ENCODE data around the gene SPRY1. TPM values are rescaled to one million over a fixed set of nuclear protein-coding genes. Genes with fewer than 3 reads are reported as not detected.

SPRY1 gene
- total RNA-seq, 1 experiment from 2014 or later = 76.3 TPM

- no peaks in the 10 kb centered on the region for H3K79me1 ChIP-seq (ENCODE audit: insufficient read depth, low read depth, low read length, poor library complexity, severe bottlenecking)
- no peak overlapping the region for H4K5ac ChIP-seq (ENCODE audit: insufficient read length, low read depth, low read length)
- DNase-seq = no peak
- no peak overlapping the region for H2BK120ac ChIP-seq (ENCODE audit: low read depth, low read length, poor library complexity, severe bottlenecking)
- TF ChIP-seq, protein P1, sequence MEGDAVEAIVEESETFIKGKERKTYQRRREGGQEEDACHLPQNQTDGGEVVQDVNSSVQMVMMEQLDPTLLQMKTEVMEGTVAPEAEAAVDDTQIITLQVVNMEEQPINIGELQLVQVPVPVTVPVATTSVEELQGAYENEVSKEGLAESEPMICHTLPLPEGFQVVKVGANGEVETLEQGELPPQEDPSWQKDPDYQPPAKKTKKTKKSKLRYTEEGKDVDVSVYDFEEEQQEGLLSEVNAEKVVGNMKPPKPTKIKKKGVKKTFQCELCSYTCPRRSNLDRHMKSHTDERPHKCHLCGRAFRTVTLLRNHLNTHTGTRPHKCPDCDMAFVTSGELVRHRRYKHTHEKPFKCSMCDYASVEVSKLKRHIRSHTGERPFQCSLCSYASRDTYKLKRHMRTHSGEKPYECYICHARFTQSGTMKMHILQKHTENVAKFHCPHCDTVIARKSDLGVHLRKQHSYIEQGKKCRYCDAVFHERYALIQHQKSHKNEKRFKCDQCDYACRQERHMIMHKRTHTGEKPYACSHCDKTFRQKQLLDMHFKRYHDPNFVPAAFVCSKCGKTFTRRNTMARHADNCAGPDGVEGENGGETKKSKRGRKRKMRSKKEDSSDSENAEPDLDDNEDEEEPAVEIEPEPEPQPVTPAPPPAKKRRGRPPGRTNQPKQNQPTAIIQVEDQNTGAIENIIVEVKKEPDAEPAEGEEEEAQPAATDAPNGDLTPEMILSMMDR (conservative IDR thresholded peaks at IDR 0.05) = no peak
- peaks cover 1% of the 10 kb centered on the region; the same call in 1 of the 2 replicates for H3K4me1 ChIP-seq (ENCODE audit: insufficient read depth, low read length)
- H2AK5ac ChIP-seq (ENCODE audit: insufficient read length, low read length) = no peak overlapping the region
- Mint-ChIP-seq H3K27me3 (ENCODE audit: low read depth) (no peaks in the 10 kb centered on the region), H3K4me3 (no peak overlapping the region), H3K27ac (no peak overlapping the region; a peak in 1 of 7 replicates), H3K4me1 (peaks cover 15 to 21% of the 10 kb centered on the region in 2 experiments), H3K9me3 (no peaks in the 10 kb centered on the region), H3K36me3 (ENCODE audit: insufficient read depth in 1 of 3, low read depth in 3 of 3) (0 out of 7 replicates have a peak, but pooled peaks cover 0 to 3% (median 0%) of the 10 kb centered on the region in 3 experiments)
- no peak overlapping the region for H3K4ac ChIP-seq (ENCODE audit: low read depth, low read length)
- no peak overlapping the region for H3T11ph ChIP-seq (ENCODE audit: low read length)
- H3K27ac ChIP-seq (ENCODE audit: insufficient read length, low read depth, low read length) = no peak overlapping the region
- H3K14ac ChIP-seq (ENCODE audit: insufficient read depth, low read length) = no peak overlapping the region
- H3K56ac ChIP-seq (ENCODE audit: insufficient read length, low read depth, low read length) = no peak overlapping the region
- H2BK5ac ChIP-seq (ENCODE audit: insufficient read length, low read length) = no peak overlapping the region
- no peak overlapping the region for H4K91ac ChIP-seq (ENCODE audit: insufficient read length, low read depth, low read length)
- H2BK15ac ChIP-seq (ENCODE audit: low read depth, low read length) = no peak overlapping the region
- H3K18ac ChIP-seq (ENCODE audit: insufficient read length, low read depth, low read length) = no peak overlapping the region
- no peak overlapping the region for H2BK12ac ChIP-seq (ENCODE audit: insufficient read length, low read depth, low read length)
- no peak overlapping the region for H2AFZ ChIP-seq (ENCODE audit: low read length)
- no peak overlapping the region for H3K23ac ChIP-seq (ENCODE audit: insufficient read length, low read depth, low read length)
- no peak overlapping the region for H3K4me2 ChIP-seq (ENCODE audit: insufficient read depth, insufficient read length, low read length)
- H3K9ac ChIP-seq (ENCODE audit: extremely low read depth, insufficient read length, low read length) = no peak overlapping the region
- no peak overlapping the region for H2BK20ac ChIP-seq (ENCODE audit: low read depth, low read length, poor library complexity, severe bottlenecking)
- H3K27me3 ChIP-seq (ENCODE audit: insufficient read depth, low read length) = no peaks in the 10 kb centered on the region
- WGBS (ENCODE audit: extremely low coverage, insufficient read length, low lambda C conversion rate) = no CpG with 5 or more reads among the region's 4 CpGs
- no peak overlapping the region for H4K8ac ChIP-seq (replicated peaks; ENCODE audit: insufficient read length, low read depth, low read length)
- no peaks in the 10 kb centered on the region for H4K20me1 ChIP-seq (ENCODE audit: control insufficient read depth, insufficient read depth, insufficient read length)
- H3K23me2 ChIP-seq (ENCODE audit: insufficient read length, low read depth, low read length, poor library complexity, severe bottlenecking) = no peaks in the 10 kb centered on the region
- no peaks in the 10 kb centered on the region for H3K9me3 ChIP-seq (ENCODE audit: control insufficient read depth, low read depth, low read length)
- no peaks in the 10 kb centered on the region for H3K79me2 ChIP-seq (ENCODE audit: insufficient read depth, low read length)
These were observed 10.0 kb upstream of the SPRY1 start for GRCh38 chr4:123386609-123387008.

Data from H9 (cell line).